ENCODE results near the gene STIP1. TPM values are rescaled to one million over a fixed set of nuclear protein-coding genes. Genes with fewer than 3 reads are reported as not detected.

STIP1 gene
- total and polyA plus RNA-seq, 4 donors = 22.6 to 58.1 (median 42.5) TPM

- TF ChIP-seq, protein P1, sequence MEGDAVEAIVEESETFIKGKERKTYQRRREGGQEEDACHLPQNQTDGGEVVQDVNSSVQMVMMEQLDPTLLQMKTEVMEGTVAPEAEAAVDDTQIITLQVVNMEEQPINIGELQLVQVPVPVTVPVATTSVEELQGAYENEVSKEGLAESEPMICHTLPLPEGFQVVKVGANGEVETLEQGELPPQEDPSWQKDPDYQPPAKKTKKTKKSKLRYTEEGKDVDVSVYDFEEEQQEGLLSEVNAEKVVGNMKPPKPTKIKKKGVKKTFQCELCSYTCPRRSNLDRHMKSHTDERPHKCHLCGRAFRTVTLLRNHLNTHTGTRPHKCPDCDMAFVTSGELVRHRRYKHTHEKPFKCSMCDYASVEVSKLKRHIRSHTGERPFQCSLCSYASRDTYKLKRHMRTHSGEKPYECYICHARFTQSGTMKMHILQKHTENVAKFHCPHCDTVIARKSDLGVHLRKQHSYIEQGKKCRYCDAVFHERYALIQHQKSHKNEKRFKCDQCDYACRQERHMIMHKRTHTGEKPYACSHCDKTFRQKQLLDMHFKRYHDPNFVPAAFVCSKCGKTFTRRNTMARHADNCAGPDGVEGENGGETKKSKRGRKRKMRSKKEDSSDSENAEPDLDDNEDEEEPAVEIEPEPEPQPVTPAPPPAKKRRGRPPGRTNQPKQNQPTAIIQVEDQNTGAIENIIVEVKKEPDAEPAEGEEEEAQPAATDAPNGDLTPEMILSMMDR (IDR thresholded peaks at IDR 0.05; ENCODE audit: low read depth, low read length, missing input control) = peak; percentile 12
- TF ChIP-seq RAD21 (IDR thresholded peaks at IDR 0.05) = peak in 1 of 2 donors; percentile 58
- peak; percentile 67 for TF ChIP-seq TAF1 (conservative IDR thresholded peaks at IDR 0.05)
- peak; percentile 62 for TF ChIP-seq MAX (IDR thresholded peaks at IDR 0.05)
- TF ChIP-seq HNF4G (IDR thresholded peaks at IDR 0.05) = no peak
- TF ChIP-seq EGR1 (IDR thresholded peaks at IDR 0.05; ENCODE audit: low read depth in 2 of 2) = peak in 1 of 2 donors; percentile 60
- no peak for TF ChIP-seq NR2F2 (IDR thresholded peaks at IDR 0.05)
- peak; percentile 46 for TF ChIP-seq YY1 (IDR thresholded peaks at IDR 0.05)
Measured at GRCh38 chr11:64237484-64237951, 51.5 kb downstream of the STIP1 start (continued).

- H3K9me3 ChIP-seq (ENCODE audit: control insufficient read depth in 4 of 4, low read length in 3 of 4) = no peaks in the 10 kb centered on the region
- no peaks in the 10 kb centered on the region for H3K27me3 ChIP-seq (ENCODE audit: control insufficient read depth in 4 of 4, insufficient read depth in 4 of 4, low read length in 3 of 4)
- no peak overlapping the region for H3K9ac ChIP-seq (ENCODE audit: low read depth in 1 of 2, low read length in 2 of 2)
- peaks cover 27 to 58% (median 43%) of the 10 kb centered on the region in 4 donors for H3K4me1 ChIP-seq (ENCODE audit: control insufficient read depth in 4 of 4, insufficient read depth in 4 of 4, low read length in 3 of 4)
- peak overlapping the region; percentile 58 to 64 for H3K27ac ChIP-seq (ENCODE audit: low read depth in 1 of 2, low read length in 2 of 2)
- TF ChIP-seq HNF4A (conservative IDR thresholded peaks at IDR 0.05) = no peak
- no peak for TF ChIP-seq GABPA (IDR thresholded peaks at IDR 0.05 in 1 of 2, conservative IDR thresholded peaks at IDR 0.05 in 1 of 2)
- no peak for TF ChIP-seq NR2F2 (IDR thresholded peaks at IDR 0.05)
- TF ChIP-seq, protein P1 (IDR thresholded peaks at IDR 0.05; ENCODE audit: low read depth, low read length, missing input control) = no peak
- TF ChIP-seq JUND (IDR thresholded peaks at IDR 0.05) = no peak
- no peak for TF ChIP-seq YY1 (IDR thresholded peaks at IDR 0.05)
- TF ChIP-seq TAF1 (conservative IDR thresholded peaks at IDR 0.05) = no peak
- TF ChIP-seq, protein P2, sequence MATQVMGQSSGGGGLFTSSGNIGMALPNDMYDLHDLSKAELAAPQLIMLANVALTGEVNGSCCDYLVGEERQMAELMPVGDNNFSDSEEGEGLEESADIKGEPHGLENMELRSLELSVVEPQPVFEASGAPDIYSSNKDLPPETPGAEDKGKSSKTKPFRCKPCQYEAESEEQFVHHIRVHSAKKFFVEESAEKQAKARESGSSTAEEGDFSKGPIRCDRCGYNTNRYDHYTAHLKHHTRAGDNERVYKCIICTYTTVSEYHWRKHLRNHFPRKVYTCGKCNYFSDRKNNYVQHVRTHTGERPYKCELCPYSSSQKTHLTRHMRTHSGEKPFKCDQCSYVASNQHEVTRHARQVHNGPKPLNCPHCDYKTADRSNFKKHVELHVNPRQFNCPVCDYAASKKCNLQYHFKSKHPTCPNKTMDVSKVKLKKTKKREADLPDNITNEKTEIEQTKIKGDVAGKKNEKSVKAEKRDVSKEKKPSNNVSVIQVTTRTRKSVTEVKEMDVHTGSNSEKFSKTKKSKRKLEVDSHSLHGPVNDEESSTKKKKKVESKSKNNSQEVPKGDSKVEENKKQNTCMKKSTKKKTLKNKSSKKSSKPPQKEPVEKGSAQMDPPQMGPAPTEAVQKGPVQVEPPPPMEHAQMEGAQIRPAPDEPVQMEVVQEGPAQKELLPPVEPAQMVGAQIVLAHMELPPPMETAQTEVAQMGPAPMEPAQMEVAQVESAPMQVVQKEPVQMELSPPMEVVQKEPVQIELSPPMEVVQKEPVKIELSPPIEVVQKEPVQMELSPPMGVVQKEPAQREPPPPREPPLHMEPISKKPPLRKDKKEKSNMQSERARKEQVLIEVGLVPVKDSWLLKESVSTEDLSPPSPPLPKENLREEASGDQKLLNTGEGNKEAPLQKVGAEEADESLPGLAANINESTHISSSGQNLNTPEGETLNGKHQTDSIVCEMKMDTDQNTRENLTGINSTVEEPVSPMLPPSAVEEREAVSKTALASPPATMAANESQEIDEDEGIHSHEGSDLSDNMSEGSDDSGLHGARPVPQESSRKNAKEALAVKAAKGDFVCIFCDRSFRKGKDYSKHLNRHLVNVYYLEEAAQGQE (IDR thresholded peaks at IDR 0.05) = no peak
- TF ChIP-seq RXRA (IDR thresholded peaks at IDR 0.05) = no peak
- no peak for TF ChIP-seq ATF3 (IDR thresholded peaks at IDR 0.05)
- no peak for TF ChIP-seq HNF4G (IDR thresholded peaks at IDR 0.05)
- TF ChIP-seq MAX (IDR thresholded peaks at IDR 0.05) = no peak
- no peak for TF ChIP-seq EGR1 (IDR thresholded peaks at IDR 0.05; ENCODE audit: low read depth in 2 of 2)
- TF ChIP-seq SP1 (IDR thresholded peaks at IDR 0.05) = no peak
- TF ChIP-seq RAD21 (IDR thresholded peaks at IDR 0.05) = no peak
- no peak for DNase-seq (ENCODE audit: low spot score)
- no peak overlapping the region for H3K4me3 ChIP-seq (ENCODE audit: low read depth in 1 of 3, low read length in 3 of 3)
- no peaks in the 10 kb centered on the region for H3K36me3 ChIP-seq (ENCODE audit: control insufficient read depth in 4 of 4, insufficient read depth in 3 of 4, low read depth in 1 of 4, low read length in 3 of 4)
- 67% methylated on average over 9 of the region's 9 CpGs for WGBS
Measured at GRCh38 chr11:64238076-64238475, 52.1 kb downstream of the STIP1 start.

Measured in liver (tissue), 9 donors.